H9 (cell line): ENCODE measurements around the gene IRX4. TPM values are rescaled to one million over a fixed set of nuclear protein-coding genes. Genes with fewer than 3 reads are reported as not detected.

Source experiments
- DNase-seq: peaks from one replicate; pipeline ENCODE4 v3.0.0-alpha.2; 2017
- H2AFZ ChIP-seq: one replicate; pipeline ENCODE4 v1.6.1; 2013; ENCODE audit warnings: mild to moderate bottlenecking, low read length, control low read depth, moderate library complexity
- H2AK5ac ChIP-seq: 2 replicates; pipeline ENCODE4 v1.6.1; 2013; ENCODE audit warnings: low read length, control low read depth, mixed read lengths; ENCODE audit not compliant: insufficient read length
- H2BK120ac ChIP-seq: one replicate; pipeline ENCODE4 v1.6.1; 2013; ENCODE audit warnings: low read depth, mild to moderate bottlenecking, low read length, control low read depth, inconsistent platforms; ENCODE audit not compliant: poor library complexity, severe bottlenecking
- H2BK12ac ChIP-seq: 2 replicates; pipeline ENCODE4 v1.6.1; 2013; ENCODE audit warnings: low read length, control low read depth, mixed read lengths, low read depth; ENCODE audit not compliant: insufficient read length
- H2BK15ac ChIP-seq: 2 replicates; pipeline ENCODE4 v1.6.1; 2013; ENCODE audit warnings: low read depth, low read length, control low read depth
- H2BK20ac ChIP-seq: one replicate; pipeline ENCODE4 v1.6.1; 2013; ENCODE audit warnings: low read depth, mild to moderate bottlenecking, low read length, control low read depth, inconsistent platforms; ENCODE audit not compliant: poor library complexity, severe bottlenecking
- H2BK5ac ChIP-seq: 2 replicates; pipeline ENCODE4 v1.6.1; 2013; ENCODE audit warnings: low read length, control low read depth, mixed read lengths; ENCODE audit not compliant: insufficient read length
- H3K14ac ChIP-seq: 2 replicates; pipeline ENCODE4 v1.6.1; 2013; ENCODE audit warnings: low read length, control low read depth; ENCODE audit not compliant: insufficient read depth
- H3K18ac ChIP-seq: 2 replicates; pipeline ENCODE4 v1.6.1; 2013; ENCODE audit warnings: low read depth, mild to moderate bottlenecking, mixed read lengths, low read length, control low read depth; ENCODE audit not compliant: insufficient read length
- H3K23ac ChIP-seq: 2 replicates; pipeline ENCODE4 v1.6.1; 2013; ENCODE audit warnings: low read length, control low read depth, mixed read lengths, low read depth; ENCODE audit not compliant: insufficient read length
- H3K23me2 ChIP-seq: 2 replicates; pipeline ENCODE4 v1.6.1; 2013; ENCODE audit warnings: low read depth, mild to moderate bottlenecking, mixed read lengths, low read length, control low read depth; ENCODE audit not compliant: insufficient read length, poor library complexity, severe bottlenecking
- H3K27ac ChIP-seq: 2 replicates; pipeline ENCODE4 v1.5.1; 2013; ENCODE audit warnings: low read length, control low read depth, mixed read lengths, low read depth; ENCODE audit not compliant: insufficient read length
- H3K27me3 ChIP-seq: 2 replicates; pipeline ENCODE4 v1.6.1; 2013; ENCODE audit warnings: low read length, control low read depth, inconsistent platforms; ENCODE audit not compliant: insufficient read depth
- H3K4ac ChIP-seq: 2 replicates; pipeline ENCODE4 v1.6.1; 2013; ENCODE audit warnings: low read depth, mild to moderate bottlenecking, control low read depth, inconsistent platforms, low read length, moderate library complexity
- H3K4me1 ChIP-seq: 2 replicates; pipeline ENCODE4 v1.6.1; 2013; ENCODE audit warnings: low read length, control low read depth, inconsistent platforms; ENCODE audit not compliant: insufficient read depth
- H3K4me2 ChIP-seq: 2 replicates; pipeline ENCODE4 v1.6.1; 2013; ENCODE audit warnings: low read length, control low read depth, mixed read lengths; ENCODE audit not compliant: insufficient read length, insufficient read depth
- H3K56ac ChIP-seq: 2 replicates; pipeline ENCODE4 v1.6.1; 2013; ENCODE audit warnings: low read depth, mild to moderate bottlenecking, mixed read lengths, low read length, control low read depth; ENCODE audit not compliant: insufficient read length
- H3K79me1 ChIP-seq: 2 replicates; pipeline ENCODE4 v1.6.1; 2013; ENCODE audit warnings: low read depth, mild to moderate bottlenecking, moderate library complexity, low read length, control low read depth, inconsistent platforms; ENCODE audit not compliant: insufficient read depth, poor library complexity, severe bottlenecking
- H3K79me2 ChIP-seq: 2 replicates; pipeline ENCODE4 v1.6.1; 2013; ENCODE audit warnings: low read length, control low read depth, inconsistent platforms; ENCODE audit not compliant: insufficient read depth
- H3K9ac ChIP-seq: 2 replicates; pipeline ENCODE4 v1.6.1; 2013; ENCODE audit warnings: low read length, control low read depth, mixed read lengths; ENCODE audit not compliant: insufficient read length; ENCODE audit errors: extremely low read depth
- H3K9me3 ChIP-seq: one replicate; pipeline ENCODE4 v1.6.1; 2013; ENCODE audit warnings: low read depth, low read length, inconsistent platforms; ENCODE audit not compliant: control insufficient read depth
- H3T11ph ChIP-seq: one replicate; pipeline ENCODE4 v1.6.1; 2013; ENCODE audit warnings: mild to moderate bottlenecking, low read length, control low read depth, inconsistent platforms
- H4K20me1 ChIP-seq: one replicate; pipeline ENCODE4 v1.6.1; 2013; ENCODE audit not compliant: control insufficient read depth, insufficient read length, insufficient read depth
- H4K5ac ChIP-seq: 2 replicates; pipeline ENCODE4 v1.6.1; 2013; ENCODE audit warnings: low read depth, mild to moderate bottlenecking, mixed read lengths, low read length, control low read depth; ENCODE audit not compliant: insufficient read length
- H4K8ac ChIP-seq: replicated peaks from 2 replicates; pipeline ENCODE4 v1.6.1; 2013; ENCODE audit warnings: low read length, control low read depth, mixed read lengths, low read depth; ENCODE audit not compliant: insufficient read length
- H4K91ac ChIP-seq: 2 replicates; pipeline ENCODE4 v1.6.1; 2013; ENCODE audit warnings: low read depth, mild to moderate bottlenecking, moderate library complexity, mixed read lengths, low read length, control low read depth; ENCODE audit not compliant: insufficient read length
- H3K27ac Mint-ChIP-seq, 3 experiments: 2 replicates in 2 of 3; 3 replicates in 1 of 3; pipeline ENCODE4 v1.8.0; 2020 to 2021; ENCODE audit warnings: mixed read lengths in 3 of 3, mild to moderate bottlenecking in 1 of 3, moderate library complexity in 1 of 3
- H3K27me3 Mint-ChIP-seq: 2 replicates; pipeline ENCODE4 v1.8.0; 2021; ENCODE audit warnings: low read depth, mild to moderate bottlenecking, moderate library complexity, mixed read lengths
- H3K36me3 Mint-ChIP-seq, 3 experiments: 2 replicates in 2 of 3; 3 replicates in 1 of 3; pipeline ENCODE4 v1.8.0; 2020 to 2021; ENCODE audit warnings: low read depth in 3 of 3, mixed read lengths in 3 of 3; ENCODE audit not compliant: insufficient read depth in 1 of 3
- H3K4me1 Mint-ChIP-seq, 2 experiments: 2 replicates each; pipeline ENCODE4 v1.8.0; 2020; ENCODE audit warnings: mixed read lengths in 2 of 2
- H3K4me3 Mint-ChIP-seq, 2 experiments: 2 replicates in 1 of 2; 3 replicates in 1 of 2; pipeline ENCODE4 v1.8.0; 2020 to 2021; ENCODE audit warnings: mild to moderate bottlenecking in 2 of 2, mixed read lengths in 2 of 2, moderate library complexity in 1 of 2
- H3K9me3 Mint-ChIP-seq, 2 experiments: 2 replicates in 1 of 2; 3 replicates in 1 of 2; pipeline ENCODE4 v1.8.0; 2020; ENCODE audit warnings: mild to moderate bottlenecking in 2 of 2, mixed read lengths in 2 of 2, moderate library complexity in 1 of 2
- WGBS: extraction: QIAGEN DNeasy Blood & Tissue Kit; methylation state at CpG from one replicate; pipeline ENCODE4 v1.1.7; 2013; ENCODE audit warnings: missing lambda C conversion rate, low lambda C conversion rate, mixed read lengths; ENCODE audit not compliant: insufficient read length; ENCODE audit errors: extremely low coverage; 5-methylcytosine and 5-hydroxymethylcytosine counted together
- total RNA-seq: library from RNA; stranded (reverse); gene quantifications from 2 replicates; pipeline ENCODE4 v1.2.1, GENCODE V29; 2021
- TF ChIP-seq, protein P1 (sequence below): fragments of 200-600 bp; sonication (generic); conservative IDR thresholded peaks from 3 replicates; pipeline ENCODE4 v1.8.0; 2021; ENCODE audit warnings: antibody characterized with exemption, mild to moderate bottlenecking

The IRX4 gene
- total RNA-seq, 1 experiment from 2014 or later, result 3.2 TPM

DNA sequence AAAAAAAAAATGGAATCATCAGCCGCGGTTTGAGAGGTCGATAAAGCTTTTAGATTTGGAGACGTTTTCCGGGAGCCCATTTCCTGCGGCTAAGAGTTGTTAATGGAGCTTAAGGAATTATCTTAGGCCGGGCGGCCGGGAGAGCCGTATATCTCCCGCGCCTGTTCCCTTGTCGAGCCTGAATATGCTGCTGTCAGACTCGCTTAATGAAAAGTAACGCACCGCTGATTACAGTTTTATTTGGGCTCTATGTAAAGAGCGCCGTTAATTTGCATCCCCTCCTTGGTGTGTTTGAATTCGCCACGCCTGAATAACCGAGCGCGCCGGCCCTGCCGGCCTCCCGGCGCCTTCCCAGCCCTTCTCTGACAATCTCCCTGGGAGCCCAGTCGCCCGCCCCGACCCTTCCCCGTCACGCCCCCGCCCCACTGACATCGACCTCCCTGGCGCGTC is 7.9 kb downstream of the IRX4 start:
- Histone ChIP-seq H4K8ac (no peak overlapping the region), H3K4me2 (peak overlapping the region; percentile 56), H3K56ac (no peak overlapping the region), H4K20me1 (peaks cover 2% of the 10 kb centered on the region), H2AFZ (no peak overlapping the region), H2BK15ac (no peak overlapping the region), H2BK20ac (no peak overlapping the region), H4K91ac (no peak overlapping the region), H2BK120ac (no peak overlapping the region), H4K5ac (no peak overlapping the region), H3K9ac (no peak overlapping the region), H3K27me3 (peaks cover 58% of the 10 kb centered on the region), H3K23ac (no peak overlapping the region), H3T11ph (no peak overlapping the region), H3K4me1 (no peaks in the 10 kb centered on the region), H3K9me3 (no peaks in the 10 kb centered on the region), H3K14ac (no peak overlapping the region), H2AK5ac (no peak overlapping the region), H2BK5ac (no peak overlapping the region), H3K27ac (no peak overlapping the region), H3K18ac (no peak overlapping the region), H3K79me2 (no peaks in the 10 kb centered on the region), H2BK12ac (no peak overlapping the region), H3K4ac (no peak overlapping the region), H3K79me1 (no peaks in the 10 kb centered on the region), H3K23me2 (peaks cover 14% of the 10 kb centered on the region)
- no peak overlapping the region for H3K27ac Mint-ChIP-seq
- no peak for DNase-seq
- H3K4me1 Mint-ChIP-seq, result peaks cover 16 to 36% of the 10 kb centered on the region in 2 experiments
- H3K4me3 Mint-ChIP-seq, result peak overlapping the region; percentile 47 to 78
- peaks cover 32% of the 10 kb centered on the region for H3K27me3 Mint-ChIP-seq
- no CpG with 5 or more reads among the region's 36 CpGs for WGBS
- TF ChIP-seq, protein P1, sequence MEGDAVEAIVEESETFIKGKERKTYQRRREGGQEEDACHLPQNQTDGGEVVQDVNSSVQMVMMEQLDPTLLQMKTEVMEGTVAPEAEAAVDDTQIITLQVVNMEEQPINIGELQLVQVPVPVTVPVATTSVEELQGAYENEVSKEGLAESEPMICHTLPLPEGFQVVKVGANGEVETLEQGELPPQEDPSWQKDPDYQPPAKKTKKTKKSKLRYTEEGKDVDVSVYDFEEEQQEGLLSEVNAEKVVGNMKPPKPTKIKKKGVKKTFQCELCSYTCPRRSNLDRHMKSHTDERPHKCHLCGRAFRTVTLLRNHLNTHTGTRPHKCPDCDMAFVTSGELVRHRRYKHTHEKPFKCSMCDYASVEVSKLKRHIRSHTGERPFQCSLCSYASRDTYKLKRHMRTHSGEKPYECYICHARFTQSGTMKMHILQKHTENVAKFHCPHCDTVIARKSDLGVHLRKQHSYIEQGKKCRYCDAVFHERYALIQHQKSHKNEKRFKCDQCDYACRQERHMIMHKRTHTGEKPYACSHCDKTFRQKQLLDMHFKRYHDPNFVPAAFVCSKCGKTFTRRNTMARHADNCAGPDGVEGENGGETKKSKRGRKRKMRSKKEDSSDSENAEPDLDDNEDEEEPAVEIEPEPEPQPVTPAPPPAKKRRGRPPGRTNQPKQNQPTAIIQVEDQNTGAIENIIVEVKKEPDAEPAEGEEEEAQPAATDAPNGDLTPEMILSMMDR, result no peak
- H3K36me3 Mint-ChIP-seq, result peaks cover 0 to 4% (median 0%) of the 10 kb centered on the region in 3 experiments; a peak in 4 of 7 replicates
- H3K9me3 Mint-ChIP-seq, result peaks cover 4% of the 10 kb centered on the region in 2 experiments
